Cerebellar cortex (tissue), 1 donor: ENCODE measurements around the gene UGT2B15.
"Not testable (repeated sequence)": the region's sequence is repeated elsewhere in the genome, so short reads cannot be mapped to it uniquely, and the experiment has no call there.

ENCODE experiments used
- DNase-seq: peaks from one replicate; pipeline ENCODE4 v3.0.0-alpha.2; 2015; ENCODE audit warnings: low spot score

Gene UGT2B15

DNA sequence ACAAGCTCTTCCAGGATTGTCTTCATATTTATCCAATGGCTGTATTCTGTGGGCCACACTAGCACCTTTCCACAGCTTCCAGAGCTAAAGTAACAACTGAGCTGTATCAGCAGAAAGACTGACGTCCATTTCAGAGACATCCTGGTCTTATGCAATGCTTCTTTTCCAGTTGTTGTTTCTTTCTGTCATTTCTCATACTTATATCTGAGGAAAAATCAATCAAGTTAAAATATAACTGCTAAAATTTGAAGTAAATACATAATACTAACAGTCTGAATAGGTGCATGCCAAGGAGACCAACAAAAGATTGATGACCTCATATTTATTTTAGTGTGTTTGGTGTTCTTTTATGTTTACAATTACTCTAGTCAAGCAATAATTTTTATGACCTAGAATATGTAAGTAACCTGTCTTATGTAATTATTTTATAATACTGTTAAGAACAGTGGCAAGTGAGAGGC is at the start of gene UGT2B15:
UGT2B15 (minus strand) TSS at position 174 of the 461 bp plus-strand sequence; CDS start at position 140, 34 bp downstream.
- not testable (repeated sequence) for DNase-seq

DNA sequence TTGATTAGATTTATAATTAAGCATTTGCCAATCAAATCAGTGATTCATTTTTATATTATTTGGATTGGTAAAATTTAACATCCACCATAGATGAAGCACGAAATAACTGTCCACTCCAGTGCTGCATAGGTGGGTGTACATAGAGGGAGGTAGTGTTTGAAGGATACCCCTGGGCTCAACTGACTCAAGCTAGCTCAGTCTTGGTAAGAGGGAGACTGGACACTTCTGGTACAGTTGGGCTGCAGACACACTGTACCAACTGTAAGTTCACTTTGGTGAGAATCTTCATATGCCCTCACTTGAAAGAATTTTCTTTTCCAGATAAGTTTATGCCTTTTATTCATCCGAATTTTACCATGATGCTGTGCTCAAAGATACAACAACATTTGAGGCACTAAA is 48.6 kb upstream of the UGT2B15 start:
- no peak for DNase-seq

DNA sequence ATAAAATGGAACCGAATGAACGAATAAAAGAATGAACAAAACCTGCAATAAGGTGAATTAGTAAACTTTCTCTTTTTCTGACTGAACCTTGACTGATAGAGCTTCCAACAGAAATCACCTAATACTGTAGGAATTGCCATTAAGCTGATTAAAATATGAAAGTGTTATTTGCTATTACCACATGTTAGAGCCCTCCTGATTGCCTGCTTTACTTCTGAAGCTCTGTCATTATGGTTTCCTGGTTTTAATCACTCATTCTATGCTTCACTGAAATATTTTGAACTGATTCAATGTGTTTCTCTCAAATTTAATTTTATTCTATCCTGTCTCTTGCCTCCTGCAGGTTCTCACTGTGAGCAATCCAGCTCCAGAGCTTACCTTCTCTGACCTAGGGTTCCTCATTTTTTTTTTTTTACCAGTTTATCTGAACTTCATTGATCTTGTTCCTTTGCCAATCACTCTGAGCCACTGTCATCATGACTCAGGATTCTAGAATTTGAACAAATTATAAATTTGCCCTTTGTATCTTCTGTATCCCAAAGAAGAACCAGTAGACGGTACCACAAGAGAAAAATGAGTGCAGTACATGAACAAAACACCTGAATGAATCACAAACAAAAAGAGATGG is 48.1 kb upstream of the UGT2B15 start:
- no peak for DNase-seq

DNA sequence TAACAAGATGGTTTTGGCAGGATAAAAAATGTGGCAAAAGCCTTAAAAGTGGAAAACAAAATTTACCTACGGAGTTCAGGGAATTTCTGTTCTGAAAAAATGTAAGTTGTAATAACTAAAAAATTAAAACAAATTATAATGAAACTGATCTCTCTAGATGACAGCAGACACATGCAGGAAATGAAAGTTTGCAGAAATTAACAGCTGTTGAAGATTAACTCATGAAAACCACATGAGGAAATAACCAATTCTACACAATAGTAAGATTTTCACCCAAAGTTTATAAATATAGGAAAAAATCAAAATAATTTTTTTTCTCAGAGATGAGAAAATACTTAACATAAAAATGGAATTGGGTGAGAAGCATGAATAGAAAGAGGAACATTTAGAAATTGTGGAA is 47.5 kb upstream of the UGT2B15 start:
- DNase-seq = no peak

DNA sequence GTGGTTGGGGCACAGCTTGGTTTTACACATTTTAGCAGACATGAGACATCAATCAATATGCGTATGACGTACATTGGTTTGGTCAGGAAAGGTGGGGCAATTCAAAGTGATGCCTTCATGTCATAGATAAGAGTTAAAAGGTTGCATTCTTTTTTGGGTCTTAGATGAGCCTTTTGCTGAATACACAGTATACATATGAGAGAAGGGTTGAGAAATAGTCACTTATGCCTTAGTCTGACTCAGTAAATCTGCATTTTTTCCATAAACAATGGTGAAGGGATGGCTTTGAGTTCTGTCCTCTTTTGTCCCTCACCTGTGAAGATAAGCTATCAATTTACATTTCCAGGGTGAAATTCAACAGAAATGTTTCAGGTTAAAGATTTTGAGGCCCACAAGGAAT is 43.9 kb upstream of the UGT2B15 start:
- no peak for DNase-seq

GRCh38 chr4:68712207-68712606 is 41.8 kb upstream of the UGT2B15 start:
- no peak for DNase-seq

- no peak for DNase-seq
Measured at GRCh38 chr4:68708566-68708965, 38.1 kb upstream of the UGT2B15 start.

- DNase-seq = not testable (repeated sequence)
Measured at GRCh38 chr4:68703168-68703567, 32.7 kb upstream of the UGT2B15 start.

GRCh38 chr4:68700152-68700551 is 29.7 kb upstream of the UGT2B15 start:
- DNase-seq = no peak

GRCh38 chr4:68693325-68694075 is 23.0 kb upstream of the UGT2B15 start:
- DNase-seq = no peak

DNA sequence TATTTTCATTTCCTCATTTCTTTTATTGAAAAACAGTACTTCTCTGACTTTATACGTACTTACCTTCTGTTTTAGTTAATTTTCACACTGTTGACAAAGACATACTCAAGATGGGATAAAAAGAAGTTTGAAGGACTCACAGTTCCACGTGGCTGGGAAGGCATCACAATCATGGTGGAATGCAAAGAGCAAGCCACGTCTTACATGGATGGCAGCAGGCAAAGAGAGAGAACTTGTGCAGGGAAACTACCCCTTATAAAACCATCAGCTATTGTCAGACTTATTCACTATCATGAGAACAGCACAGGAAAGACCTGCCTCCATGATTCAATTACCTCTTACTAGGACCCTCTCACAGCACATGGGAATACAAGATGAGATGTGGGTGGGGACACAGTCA is 20.7 kb upstream of the UGT2B15 start:
- DNase-seq = no peak

GRCh38 chr4:68683034-68683433 is 12.6 kb upstream of the UGT2B15 start:
- DNase-seq = no peak

GRCh38 chr4:68681298-68681697 is 10.8 kb upstream of the UGT2B15 start:
- DNase-seq = not testable (repeated sequence)

- DNase-seq = no peak
Measured at GRCh38 chr4:68673143-68673542, 2.7 kb upstream of the UGT2B15 start.

DNA sequence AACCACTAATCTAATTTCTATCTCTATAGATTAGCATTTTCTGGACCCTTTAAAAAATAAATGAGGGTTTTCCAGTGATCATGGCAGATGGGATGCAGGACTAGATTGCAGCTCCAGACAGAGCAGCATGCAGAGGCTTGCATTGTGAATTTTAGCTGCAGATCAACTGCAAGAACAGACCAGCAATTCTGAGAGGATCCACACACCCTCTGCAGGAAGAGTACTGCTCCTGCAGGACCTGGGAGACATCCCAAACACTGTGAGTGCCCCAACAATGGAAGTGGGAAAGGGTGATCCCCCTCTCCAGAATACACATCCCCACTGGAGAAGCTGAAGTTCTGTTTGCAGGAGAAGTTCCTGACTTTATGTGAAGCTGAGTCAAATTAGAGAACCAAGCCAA is 765 bp upstream of the UGT2B15 start:
- DNase-seq = not testable (repeated sequence)

DNA sequence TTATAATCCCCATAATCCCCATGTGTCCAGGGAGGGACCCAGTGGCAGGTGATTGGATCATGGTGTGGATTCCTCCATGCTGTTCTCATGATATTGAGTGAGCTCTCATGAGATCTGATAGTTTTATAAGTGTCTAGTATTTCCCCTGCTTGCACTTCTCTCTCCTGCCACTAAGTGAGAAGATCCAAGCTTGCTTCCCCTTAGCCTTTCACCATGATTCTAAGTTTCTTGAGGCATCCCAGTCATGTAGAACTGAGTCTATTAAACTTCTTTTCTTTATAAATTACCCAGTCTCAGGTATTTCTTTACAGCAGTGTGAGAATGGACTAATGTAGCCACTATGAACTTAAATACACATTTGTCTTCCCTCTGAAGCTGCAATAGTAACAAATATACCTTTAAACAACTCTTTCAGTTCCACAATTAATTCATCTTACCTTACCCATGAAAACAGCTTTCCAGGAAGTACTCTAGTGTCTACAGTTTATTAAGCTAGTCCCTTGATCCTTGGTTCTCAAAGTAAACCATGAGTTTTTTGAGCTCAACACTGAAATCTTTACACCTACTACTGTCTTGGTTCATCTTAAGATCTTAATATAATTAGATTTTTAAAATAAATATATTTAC is 1.8 kb downstream of the UGT2B15 start:
- not testable (repeated sequence) for DNase-seq

DNA sequence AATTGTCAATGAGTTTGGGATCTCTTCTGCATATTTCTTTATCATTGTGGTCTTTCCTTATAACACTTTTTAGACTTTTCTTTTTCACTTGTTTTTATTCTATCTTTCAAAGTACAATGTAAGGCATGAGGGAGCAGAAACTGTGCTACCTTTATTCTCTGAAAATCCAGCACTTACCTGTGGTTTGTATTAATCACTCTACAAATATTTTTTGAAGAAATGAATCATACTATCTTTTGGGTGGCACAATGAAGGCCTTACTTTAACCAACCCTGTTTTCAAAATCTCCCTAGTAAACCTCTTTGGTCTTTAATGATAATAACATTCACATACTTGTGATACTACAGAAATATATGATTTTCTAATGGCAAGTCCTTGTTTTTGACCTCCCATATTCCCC is 2.9 kb downstream of the UGT2B15 start:
- DNase-seq = not testable (repeated sequence)

GRCh38 chr4:68664721-68665120 is 5.7 kb downstream of the UGT2B15 start:
- not testable (repeated sequence) for DNase-seq

DNA sequence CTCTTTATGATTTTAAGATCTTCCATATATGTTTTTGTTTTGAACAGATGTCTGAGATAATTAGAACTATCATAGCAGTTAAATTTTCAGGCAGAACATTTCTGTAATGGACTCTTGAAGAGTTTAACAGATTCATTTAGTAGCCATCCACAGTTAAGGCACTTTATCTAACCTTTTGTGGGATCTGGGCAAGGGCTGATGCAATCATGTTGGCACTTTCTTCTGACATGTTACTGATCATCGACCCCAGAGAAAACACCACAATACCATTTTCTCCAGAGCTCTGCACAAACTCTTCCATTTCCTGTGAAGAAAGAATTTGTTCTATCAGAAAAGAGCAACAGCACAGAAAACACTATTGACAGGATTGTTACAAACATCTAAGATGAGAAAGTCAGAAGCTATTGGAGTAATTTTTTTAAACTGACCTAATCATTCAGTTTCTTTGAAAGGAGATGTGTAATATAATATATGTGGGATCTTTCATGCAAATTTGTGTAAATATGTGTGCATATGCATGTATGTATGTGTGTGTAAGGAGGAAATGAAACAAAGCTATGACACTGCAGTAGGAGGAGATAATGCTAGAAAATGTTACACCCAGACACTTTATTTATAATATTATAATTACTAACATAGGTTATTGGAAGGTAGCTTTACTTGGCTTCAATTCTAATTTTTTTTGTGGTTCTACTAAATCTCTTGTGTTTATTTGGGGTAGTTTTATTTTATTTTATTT is 7.4 kb downstream of the UGT2B15 start:
- DNase-seq = not testable (repeated sequence)

DNA sequence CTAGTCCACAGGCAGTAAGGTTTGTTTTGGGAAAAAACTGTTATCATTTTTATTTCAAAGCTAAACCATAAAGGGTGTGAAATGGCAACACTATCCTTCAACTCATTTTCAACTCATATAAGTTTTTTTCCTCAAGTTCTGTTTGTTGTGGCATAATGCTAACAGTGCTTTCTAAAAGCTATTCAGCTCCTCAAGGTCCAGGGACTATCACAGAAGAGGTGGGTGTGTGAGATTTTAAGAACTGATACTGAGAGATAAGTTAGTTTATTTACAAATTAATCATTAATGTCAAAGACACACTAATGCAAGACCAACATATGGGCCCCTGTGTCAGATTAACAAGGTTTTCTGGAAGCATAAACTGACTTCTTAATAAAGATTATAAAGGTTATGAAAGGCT is 11.8 kb downstream of the UGT2B15 start:
- no peak for DNase-seq

GRCh38 chr4:68657022-68657594 is 13.3 kb downstream of the UGT2B15 start:
- DNase-seq = not testable (repeated sequence)

- DNase-seq = not testable (repeated sequence)
Measured at GRCh38 chr4:68656445-68656973, 13.9 kb downstream of the UGT2B15 start.
